Cardiac septum (tissue), 1 donor: ENCODE measurements around the gene MGAT5B. TPM values are rescaled to one million over a fixed set of nuclear protein-coding genes. Genes with fewer than 3 reads are reported as not detected.

Experiments
- DNase-seq: peaks from one replicate; pipeline ENCODE4 v3.0.0-alpha.2; 2020; ENCODE audit warnings: low spot score
- intact Hi-C: fragments of 100-400 bp; cut with DNase I; formaldehyde crosslinking; loops from one replicate; pipeline ENCODE4 v1.14.0; 2022
- total RNA-seq: library from RNA; stranded (reverse); fragmentation: NEBNext Ultra II Directional; extraction: Animal tissue kit (Norgen Biotek cat#: 25700); gene quantifications from one replicate; pipeline ENCODE4 v1.2.1, GENCODE V29; 2021
- donor health status: DM: no; HTN: no; CAD: no.

MGAT5B gene
- total RNA-seq, 1 donor from 2014 or later: 0.13 TPM

GRCh38 chr17:76921340-76922036 lies 53.3 kb downstream of the MGAT5B start:
- DNase-seq: no peak
- intact Hi-C loops: no loop called here

DNA sequence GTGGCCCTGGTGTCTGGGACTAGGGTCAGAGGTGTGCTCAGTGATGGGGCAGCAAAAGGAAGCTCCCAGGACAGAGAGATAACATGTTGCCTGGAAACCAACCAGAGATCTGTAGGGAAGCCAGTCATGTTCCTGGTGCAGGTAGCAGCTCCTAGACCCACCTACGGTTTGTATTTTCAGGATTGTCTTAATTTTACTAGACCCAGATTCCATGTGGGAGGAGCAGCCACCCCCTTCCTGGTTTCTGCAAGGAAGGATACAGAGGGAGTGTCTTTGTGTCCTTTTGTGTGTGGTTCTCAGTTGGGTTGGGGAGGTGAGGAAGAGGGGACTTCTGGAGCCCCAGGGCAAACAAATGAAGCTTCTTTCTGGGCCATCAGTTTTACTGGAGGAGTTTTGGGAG lies 53.9 kb downstream of the MGAT5B start:
- DNase-seq: no peak
- intact Hi-C loops: no loop called here

DNA sequence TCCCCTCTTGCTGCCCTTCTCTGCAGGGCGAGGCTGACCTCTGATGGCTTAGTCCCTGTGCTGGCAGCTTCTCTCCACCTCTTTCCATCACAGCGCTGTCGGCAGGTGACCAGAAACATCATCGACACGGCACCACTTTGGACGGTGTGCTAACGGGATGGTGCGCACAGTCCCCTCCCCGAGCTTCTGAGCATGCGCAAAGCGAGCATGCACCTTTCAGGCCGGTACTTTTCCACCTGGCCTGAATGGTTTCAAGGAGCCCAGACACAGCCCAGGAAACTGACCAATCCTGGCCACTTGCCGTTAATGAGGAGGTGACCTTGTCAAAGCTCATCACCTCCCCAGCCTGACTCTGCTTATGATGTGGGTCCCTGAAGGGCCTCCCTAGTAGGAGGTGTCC lies 54.8 kb downstream of the MGAT5B start:
- intact Hi-C loops: no loop called here
- DNase-seq: no peak

DNA sequence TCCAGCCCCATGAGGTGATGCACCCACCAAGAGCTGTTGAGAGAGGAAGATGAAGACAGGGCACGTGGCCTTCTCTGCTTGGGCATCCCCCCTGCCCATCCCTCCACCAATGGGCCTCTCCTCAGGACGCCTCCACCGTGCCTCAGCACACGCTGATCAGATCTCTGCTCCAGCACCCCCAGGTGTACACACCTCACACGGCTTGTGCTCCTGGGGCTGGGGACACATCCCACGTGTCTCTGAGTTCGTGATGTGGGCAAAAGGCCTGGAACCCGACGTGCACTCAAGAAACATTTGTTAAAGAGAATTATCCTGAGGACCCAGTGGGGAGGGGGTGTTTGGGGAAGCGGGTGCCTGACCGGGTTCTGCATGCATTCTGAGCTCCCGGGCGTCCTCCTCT lies 55.3 kb downstream of the MGAT5B start:
- intact Hi-C loops: no loop called here

DNA sequence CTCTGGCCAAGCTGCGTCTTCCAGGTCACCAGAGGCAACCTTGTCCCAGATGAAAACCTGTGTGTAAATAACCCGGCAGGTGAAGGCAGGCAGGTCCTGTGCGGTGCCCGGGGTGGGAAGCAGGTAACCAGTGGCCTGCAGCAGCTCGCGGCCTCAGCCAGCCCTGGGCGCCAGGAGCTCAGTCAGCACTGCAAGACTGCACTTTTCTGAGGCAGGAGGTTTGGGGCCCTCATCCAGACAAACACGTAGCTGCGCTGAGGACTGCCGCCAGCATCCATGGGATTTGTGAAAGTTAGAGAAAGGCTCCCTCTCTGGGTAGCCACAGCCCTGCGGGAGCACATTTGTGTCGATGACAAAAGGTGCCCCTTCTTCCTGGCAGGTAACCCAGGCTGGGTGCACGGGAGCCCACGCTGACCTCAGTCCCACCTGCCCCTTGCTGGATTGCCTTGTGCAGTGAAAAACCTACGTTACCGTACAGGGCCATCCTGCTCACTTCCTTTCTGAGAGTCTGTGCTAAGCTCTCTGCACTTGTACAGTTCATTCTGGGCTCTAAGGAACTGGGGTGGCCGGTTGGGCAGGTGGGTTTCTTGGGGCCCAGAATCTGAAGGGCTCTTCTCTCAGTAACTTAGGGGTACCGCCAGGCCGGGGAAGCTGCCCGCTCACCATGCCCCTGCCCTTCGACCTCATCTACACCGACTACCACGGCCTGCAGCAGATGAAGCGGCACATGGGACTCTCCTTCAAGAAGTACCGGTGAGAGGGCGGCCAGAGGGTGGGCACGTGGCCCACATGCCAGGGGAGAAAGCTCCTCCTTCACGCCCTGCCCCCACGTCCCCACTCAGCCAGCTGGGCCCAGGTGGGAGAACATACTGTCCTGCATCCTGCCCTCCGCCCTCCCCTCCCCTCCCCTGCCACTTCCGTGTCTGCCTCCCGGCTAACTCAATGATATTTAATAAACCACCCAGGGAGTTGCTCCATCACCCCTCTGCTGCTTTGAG lies 56.4 kb downstream of the MGAT5B start:
- DNase-seq: no peak
- intact Hi-C loops: no loop called here

More for the DNA sequence above, 55.3 kb downstream of the MGAT5B start:
- DNase-seq: no peak

DNA sequence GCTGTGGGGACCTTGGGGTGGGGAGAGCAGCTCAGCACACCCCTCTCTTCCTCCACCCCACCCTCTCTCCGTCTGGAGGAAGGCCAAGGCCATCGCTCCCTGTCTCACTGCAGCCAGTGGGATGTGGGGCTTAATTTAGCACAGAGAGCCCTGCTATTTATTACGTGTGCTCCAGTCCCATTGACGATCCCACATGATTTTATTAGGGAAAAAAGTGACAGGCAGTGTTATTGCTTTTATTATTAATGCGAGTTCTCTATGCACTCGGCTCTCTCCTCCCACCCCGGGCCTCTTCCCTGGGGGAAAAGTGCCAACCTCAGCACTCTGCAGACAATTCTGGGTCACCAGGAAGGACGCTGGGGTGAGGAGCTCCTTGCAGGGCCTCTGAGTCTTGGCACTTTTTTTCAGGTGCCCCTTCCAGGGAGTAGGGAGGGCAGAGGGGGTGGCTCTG lies 57.3 kb downstream of the MGAT5B start:
- intact Hi-C loops: no loop called here
- no peak for DNase-seq

DNA sequence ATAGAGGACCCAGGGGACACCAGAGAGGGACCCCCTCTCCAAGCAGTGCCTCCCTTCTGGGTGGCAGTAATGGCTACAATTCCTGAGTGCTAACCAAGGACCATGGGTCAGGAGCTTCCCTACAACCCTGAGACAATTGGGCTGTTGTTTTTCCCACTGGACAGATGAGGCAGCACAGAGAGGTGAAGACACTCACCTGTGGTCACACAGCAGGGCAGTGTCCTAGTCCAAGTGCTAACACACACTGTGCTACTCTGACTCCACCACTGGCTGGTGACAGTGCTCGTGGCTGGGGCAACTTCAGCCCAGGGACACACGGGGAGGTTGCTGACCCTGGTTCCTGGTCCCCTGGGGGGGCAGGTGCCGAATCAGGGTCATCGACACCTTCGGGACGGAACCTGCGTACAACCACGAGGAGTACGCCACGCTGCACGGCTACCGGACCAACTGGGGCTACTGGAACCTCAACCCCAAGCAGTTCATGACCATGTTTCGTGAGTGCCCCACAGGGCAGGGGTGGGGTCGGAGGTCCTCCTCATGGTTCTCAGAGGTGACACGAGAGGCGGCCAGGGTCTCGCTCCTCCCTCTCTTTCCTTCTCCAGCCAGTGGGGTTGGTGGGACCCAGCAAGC lies 58.1 kb downstream of the MGAT5B start:
- no peak for DNase-seq
- intact Hi-C loops: no loop called here

DNA sequence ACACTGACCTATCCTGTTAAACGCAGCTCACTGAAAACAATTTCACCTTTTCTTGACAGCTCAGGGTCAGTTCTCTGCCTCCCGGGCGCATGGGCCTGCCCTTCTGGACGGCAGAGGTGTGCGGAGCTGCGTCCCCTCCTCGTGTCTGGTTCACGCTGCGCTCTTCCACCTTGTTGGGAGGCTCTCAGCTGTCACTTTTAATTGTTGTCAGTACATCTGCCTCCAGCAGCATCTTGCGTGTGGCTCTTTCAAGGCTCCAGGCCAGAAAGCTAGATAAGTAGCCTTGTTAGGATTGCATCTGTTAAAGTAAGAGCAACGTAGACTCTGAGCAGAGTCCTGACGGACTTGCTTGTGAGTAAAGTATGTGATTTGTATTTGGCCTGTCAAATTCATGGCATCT lies 59.4 kb downstream of the MGAT5B start:
- intact Hi-C loops: no loop called here
- no peak for DNase-seq

DNA sequence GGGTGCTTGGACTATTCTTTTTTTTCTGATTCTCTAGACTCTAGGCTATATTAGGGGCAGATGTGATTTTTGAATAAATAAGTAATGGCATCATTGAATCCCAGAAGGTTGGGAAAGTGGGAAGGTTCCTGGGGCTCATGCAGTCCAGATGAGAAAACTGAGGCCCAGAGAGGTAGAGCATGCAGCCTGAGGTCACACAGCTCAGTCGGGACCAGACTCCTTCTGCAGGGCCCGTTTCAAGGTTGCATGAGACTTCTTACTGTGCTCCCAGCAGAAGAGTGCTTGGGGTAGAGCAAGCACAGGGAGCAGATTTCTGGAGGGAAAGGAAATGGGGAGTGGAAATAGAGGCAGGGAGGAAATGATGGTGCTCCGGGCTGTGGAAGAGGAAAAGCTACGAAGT lies 59.8 kb downstream of the MGAT5B start:
- intact Hi-C loops: no loop called here

GRCh38 chr17:76929148-76929547 lies 60.9 kb downstream of the MGAT5B start:
- intact Hi-C loops: no loop called here
- DNase-seq: no peak

More for the DNA sequence above, 59.8 kb downstream of the MGAT5B start:
- no peak for DNase-seq

- intact Hi-C loops: no loop called here
- DNase-seq: no peak
Observed at GRCh38 chr17:76929601-76930000, 61.4 kb downstream of the MGAT5B start.

DNA sequence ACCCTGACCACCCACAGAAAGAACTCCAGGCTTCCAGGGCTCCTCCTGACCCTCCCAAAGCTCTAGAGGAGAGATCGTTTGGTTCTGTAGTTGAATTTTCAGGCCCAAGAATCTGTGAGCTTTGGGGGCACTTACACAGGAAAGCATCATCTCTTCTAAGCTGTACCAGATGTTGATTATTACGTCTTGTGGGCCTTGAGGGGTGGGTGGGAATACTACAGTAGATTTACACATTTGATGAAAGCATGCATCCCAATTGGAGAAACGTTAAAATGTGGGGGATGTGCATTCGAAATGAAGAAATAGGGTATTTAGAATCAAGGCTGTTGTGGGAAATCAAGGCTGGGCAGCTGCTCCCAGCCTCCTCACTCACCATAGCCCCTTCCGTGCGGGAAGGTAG lies 61.9 kb downstream of the MGAT5B start:
- intact Hi-C loops: no loop called here
- no peak for DNase-seq

DNA sequence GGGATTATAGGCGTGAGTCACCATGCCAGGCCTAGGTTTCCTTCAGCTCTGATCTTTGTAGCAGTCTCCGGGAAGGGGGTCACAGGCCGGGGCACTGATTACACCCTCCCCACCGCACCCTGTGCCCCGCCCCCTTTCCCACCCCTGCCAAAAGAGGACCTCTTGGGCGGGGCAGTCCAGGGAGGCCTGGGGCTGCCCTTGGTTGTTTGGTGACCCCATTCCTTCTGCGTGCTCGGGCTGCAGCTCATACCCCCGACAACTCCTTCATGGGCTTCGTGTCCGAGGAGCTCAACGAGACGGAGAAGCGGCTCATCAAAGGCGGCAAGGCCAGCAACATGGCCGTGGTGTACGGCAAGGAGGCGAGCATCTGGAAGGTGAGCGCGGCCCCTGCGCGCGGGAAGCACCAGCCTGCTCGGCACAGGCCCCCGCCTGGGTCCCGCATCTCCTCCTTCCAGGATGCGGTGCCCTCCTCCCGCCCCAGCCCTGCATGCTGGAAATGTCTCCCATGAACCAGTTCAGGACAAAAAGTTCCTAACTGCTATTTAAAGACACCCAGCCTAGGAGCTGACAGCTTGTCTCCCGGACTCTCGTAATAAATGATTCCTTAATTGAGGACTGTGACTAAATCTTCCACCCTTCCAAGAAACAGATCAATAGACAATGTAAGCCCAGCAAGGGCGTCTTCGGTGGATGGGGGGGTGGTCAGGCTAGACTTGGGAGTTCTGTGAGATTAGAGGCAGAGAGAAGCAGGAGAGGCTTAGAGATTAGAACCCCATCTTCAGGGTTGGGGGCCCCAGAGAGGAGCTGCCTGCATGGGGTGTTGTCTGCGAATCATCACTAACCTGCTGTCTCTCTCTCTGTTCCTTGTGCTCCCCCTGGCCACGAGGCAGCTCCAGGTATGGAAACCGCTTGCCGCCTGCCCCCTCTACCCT lies 64.5 kb downstream of the MGAT5B start:
- DNase-seq: no peak
- intact Hi-C loops: no loop called here

DNA sequence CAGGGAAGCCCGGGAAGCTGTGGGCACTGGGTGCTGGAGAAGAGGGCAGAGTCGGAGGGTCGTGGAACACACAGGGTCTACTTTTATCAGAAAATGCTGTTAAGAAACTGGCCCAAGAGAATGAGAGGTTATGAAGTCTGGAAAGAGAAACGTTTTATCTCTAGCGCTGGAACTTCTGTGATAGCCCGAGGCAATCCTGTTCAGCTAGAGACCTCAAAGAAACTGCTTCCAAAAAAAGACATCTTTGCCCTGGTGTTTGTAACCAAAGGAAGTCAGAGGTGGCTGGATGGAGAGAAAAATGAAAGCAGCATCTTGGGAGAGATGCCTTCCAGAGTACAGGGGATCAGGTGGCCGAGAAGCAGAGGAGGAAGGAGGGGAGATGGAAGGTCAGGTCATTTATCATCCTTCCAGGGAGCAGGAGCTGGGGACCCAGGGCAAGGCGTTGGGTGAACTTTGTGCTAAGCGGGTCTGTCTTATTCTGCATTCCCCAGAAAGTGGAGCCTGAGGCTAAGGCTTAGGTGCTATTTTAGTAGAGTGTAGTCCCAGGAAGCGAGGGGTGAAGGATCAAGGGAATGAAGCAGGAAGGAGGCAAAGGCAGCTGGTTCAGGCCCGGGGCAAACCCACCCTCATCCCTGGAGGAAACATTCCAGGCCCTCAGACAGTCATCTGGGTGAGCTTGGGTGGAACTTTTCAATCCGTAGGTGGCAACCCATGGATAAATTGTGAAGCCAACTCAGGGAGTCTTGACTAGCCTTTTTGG lies 66.5 kb downstream of the MGAT5B start:
- DNase-seq: no peak
- intact Hi-C loops: no loop called here

DNA sequence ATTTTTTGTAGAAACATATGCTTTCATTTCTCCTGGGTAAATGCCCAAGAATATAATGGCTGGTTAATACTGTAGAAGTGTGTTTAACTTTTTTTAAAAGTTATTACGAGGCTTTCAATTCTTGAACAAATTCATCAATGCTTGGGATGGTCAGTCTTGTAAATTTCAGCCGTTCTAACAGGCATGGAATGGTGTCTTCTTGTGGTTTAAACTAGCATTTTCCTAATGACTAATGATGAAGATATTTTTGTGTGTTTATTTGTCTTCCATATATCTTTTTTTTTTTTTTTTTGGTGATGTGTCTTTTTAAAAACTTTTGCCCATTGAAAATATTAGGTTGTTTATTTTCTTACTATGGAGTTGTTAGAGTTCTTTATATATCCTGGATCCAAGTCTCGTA lies 67.1 kb downstream of the MGAT5B start:
- DNase-seq: no peak
- intact Hi-C loops: no loop called here

DNA sequence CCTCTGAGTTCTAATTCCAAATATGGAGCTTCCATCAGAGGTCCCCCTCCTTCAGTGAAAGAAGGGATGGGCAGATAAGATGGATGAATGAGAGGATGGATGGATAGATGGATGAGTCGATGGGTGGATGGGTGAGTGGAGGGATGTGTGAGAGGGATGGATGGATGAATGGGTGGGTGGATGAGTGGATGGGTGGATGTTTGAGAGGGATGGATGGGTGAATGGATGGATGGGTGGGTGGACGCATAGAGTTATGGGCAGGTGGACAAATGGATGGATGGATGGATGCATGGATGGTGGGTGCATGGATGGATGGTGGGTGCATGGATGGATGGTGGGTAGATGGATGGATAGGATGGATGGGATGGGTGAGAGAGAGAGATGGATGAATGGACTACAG lies 69.0 kb downstream of the MGAT5B start:
- intact Hi-C loops: no loop called here

DNA sequence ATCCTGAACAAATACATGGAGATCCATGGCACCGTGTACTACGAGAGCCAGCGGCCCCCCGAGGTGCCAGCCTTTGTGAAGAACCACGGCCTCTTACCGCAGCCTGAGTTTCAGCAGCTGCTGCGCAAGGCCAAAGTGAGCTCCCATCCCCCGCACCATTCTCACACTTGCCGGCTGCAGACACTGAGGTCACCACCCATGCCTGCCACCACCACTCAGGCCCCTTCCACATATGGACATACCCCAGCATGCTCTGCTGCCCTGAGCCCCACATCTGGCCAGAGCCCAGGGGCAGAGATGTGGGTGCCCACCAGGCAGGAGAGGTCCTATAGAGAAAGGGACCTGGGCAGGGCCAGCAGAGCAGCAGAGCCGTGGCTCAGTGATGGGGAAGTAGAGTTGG lies 69.8 kb downstream of the MGAT5B start:
- intact Hi-C loops: no loop called here
- DNase-seq: no peak

More for the DNA sequence above, 69.0 kb downstream of the MGAT5B start:
- DNase-seq: no peak

DNA sequence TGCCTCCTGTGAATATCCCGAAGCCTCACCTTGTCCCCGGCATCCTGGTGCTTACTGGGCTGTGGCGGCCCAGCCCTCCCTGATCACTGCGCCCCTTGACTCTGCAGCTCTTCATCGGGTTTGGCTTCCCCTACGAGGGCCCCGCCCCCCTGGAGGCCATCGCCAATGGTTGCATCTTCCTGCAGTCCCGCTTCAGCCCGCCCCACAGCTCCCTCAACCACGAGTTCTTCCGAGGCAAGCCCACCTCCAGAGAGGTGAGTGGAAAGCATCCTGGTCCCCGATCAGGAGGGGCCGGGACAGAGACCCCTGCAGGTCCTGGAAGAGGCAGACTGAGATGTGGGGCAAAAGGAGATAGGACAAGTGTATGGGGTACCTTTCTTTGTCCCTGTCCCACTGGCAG lies 72.1 kb downstream of the MGAT5B start:
- intact Hi-C loops: no loop called here
- DNase-seq: no peak
